Pulmonary artery endothelial cell (primary cell): ENCODE measurements around the gene MTMR1. TPM values are rescaled to one million over a fixed set of nuclear protein-coding genes. Genes with fewer than 3 reads are reported as not detected.

ENCODE experiments used
- DNase-seq: peaks from one replicate; pipeline ENCODE4 v3.0.0-alpha.2; 2011; ENCODE audit warnings: low read depth, low spot score
- total RNA-seq: library from RNA; depleted of rRNA; stranded (reverse); fragments of >200 nt; gene quantifications from 2 replicates; pipeline ENCODE4 v1.2.3, GENCODE V29; 2014

MTMR1 gene
- total RNA-seq, 1 donor from 2014 or later, result 21.9 TPM

DNA sequence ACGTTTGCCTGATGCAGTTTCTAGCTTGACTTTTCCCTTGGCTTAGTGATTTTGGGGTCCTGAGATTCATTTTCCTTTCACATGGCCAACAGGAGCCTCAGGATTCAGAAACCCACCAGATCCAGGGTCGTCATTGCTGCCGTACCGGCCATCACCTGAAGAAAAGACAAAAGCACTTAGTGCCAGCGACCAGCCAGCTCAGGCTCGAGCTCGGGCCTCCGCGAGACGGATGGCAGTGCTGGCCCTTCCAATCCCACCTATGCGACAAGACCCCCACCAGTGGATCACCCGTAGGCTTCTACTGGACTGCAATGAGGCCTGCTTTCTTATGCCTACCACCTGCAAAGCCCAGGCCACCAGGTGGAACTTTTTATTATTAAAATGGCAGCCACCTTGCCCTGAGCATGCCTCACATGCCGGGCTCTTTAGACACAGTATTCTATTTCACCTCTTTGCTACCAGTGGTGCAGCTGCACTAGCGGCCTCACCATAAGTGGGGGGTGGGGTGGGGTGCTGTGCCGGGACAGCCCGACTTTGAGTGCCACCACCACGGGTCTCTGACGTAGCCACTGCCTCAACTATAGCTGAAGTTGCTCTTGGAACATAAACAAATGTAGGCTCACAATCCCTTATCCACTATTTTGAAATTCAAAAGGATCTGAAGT is 84.3 kb downstream of the MTMR1 start:
- DNase-seq, result no peak

- no peak for DNase-seq
Observed at GRCh38 chrX:150779385-150779784, 86.2 kb downstream of the MTMR1 start.

GRCh38 chrX:150781677-150782076 is 88.5 kb downstream of the MTMR1 start:
- DNase-seq, result no peak

- no peak for DNase-seq
Observed at GRCh38 chrX:150790021-150790420, 96.8 kb downstream of the MTMR1 start.

DNA sequence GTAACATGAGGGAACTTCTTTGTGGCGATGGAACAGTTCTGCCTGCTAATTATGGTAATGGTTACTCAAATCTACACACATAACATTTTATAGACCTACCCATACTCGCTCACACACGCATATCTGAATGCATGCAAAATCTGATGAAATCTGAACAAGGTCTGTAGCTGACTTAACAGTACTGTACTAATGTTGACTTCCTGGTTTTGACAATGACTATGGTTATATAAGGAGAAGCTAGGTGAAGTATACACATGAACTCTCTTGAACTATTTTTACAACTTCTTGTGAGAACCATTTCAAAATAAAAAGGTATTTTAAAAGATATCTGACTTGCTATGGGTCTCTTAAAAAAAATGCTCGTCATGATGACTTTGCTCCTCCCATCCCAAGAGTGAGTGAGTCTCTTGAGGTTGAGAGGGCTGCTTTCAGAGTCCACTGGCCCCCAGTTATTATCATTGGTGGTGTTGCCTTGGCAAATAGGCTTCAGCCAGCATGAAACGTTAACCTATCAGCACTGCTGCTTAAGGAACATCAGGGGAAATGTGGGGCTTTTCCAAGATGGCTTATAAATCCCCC is 99.8 kb downstream of the MTMR1 start:
- DNase-seq, result no peak

DNA sequence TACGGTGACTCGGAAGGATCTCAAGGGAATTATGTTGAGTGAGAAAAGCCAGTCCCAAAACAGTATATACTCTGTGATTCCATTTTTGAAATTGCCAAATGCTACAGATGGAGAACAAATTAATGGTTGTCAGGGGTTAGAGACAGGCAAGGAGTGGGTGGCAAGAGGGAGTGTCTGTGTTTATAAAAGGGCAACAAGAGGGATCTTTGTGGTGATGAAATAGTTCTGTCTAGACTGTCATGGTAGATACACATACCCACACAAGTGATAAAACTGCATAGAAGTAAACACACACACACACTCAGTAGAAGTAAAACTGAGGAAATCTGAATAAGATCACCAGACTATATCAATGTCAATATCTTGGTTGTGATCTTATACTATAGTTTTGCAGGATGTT is 112.5 kb downstream of the MTMR1 start:
- DNase-seq, result no peak

DNA sequence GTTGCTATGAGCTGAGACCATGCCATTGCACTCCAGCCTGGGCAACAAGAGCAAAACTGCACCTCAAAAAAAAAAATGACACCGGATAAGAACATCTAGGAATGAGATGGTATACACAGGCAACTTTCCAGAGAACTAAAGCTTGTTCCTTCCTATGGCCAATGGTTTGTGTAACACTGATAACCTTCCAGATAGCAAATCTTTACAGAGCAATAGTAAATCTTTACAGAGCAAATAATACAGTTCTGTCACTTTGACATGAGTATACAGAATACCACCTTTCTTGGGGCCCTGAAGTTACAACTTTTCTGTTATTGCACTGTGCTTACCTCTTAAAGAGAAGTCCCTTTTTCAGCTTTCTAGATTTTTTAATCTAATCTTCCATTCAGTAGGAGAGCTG is 113.6 kb downstream of the MTMR1 start:
- no peak for DNase-seq

- DNase-seq, result no peak
Observed at GRCh38 chrX:150813922-150814321, 120.7 kb downstream of the MTMR1 start.

Other genes starting within 250 kb of the MTMR1 start
- 10.2 and 18.9 TPM in 2 replicates for gene MTM1, start 124.8 kb upstream of the MTMR1 start, total RNA-seq
- 21.5 and 31.2 TPM in 2 replicates for gene CD99L2, start 205.3 kb downstream of the MTMR1 start, total RNA-seq